Karpas-422 (cell line): ENCODE results near the gene CSF1. TPM values are rescaled to one million over a fixed set of nuclear protein-coding genes. Genes with fewer than 3 reads are reported as not detected.

Source experiments
- DNase-seq: peaks from one replicate; pipeline ENCODE4 v3.0.0-alpha.2; 2015
- H2AFZ ChIP-seq: fragments of 200-600 bp; sonication (generic); 2 replicates; pipeline ENCODE4 v1.6.1; 2014; ENCODE audit warnings: antibody characterized with exemption, low read length, mixed read lengths
- H3K27ac ChIP-seq: fragments of 200-600 bp; sonication (generic); 2 replicates; pipeline ENCODE4 v1.5.1; 2014; ENCODE audit warnings: mild to moderate bottlenecking, low read length, moderate library complexity
- H3K27me3 ChIP-seq: fragments of 200-600 bp; sonication (generic); 2 replicates; pipeline ENCODE4 v1.6.1; 2014; ENCODE audit warnings: low read length, mixed read lengths
- H3K36me3 ChIP-seq: fragments of 200-600 bp; sonication (generic); 2 replicates; pipeline ENCODE4 v1.6.1; 2014; ENCODE audit warnings: low read length, mixed read lengths; ENCODE audit not compliant: insufficient read depth
- H3K4me1 ChIP-seq: fragments of 200-600 bp; sonication (generic); 2 replicates; pipeline ENCODE4 v1.6.1; 2014; ENCODE audit warnings: mild to moderate bottlenecking, low read length, mixed read lengths
- H3K4me2 ChIP-seq: fragments of 200-600 bp; sonication (generic); 2 replicates; pipeline ENCODE4 v1.6.1; 2014; ENCODE audit warnings: low read length, low read depth, mild to moderate bottlenecking; ENCODE audit not compliant: poor library complexity, severe bottlenecking
- H3K4me3 ChIP-seq: fragments of 200-600 bp; sonication (generic); 2 replicates; pipeline ENCODE4 v1.5.1; 2014; ENCODE audit warnings: mild to moderate bottlenecking, antibody characterized with exemption, low read length, mixed read lengths
- H3K79me2 ChIP-seq: fragments of 200-600 bp; sonication (generic); 2 replicates; pipeline ENCODE4 v1.6.1; 2014; ENCODE audit warnings: mild to moderate bottlenecking, low read length, mixed read lengths
- H3K9ac ChIP-seq: fragments of 200-600 bp; sonication (generic); 2 replicates; pipeline ENCODE4 v1.6.0; 2014; ENCODE audit warnings: low read length
- H3K9me2 ChIP-seq: fragments of 200-600 bp; sonication (generic), shearing (Covaris generic); replicated peaks from 2 replicates; pipeline ENCODE4 v1.6.0; 2014; ENCODE audit warnings: mild to moderate bottlenecking, low read length, moderate library complexity; ENCODE audit not compliant: insufficient read depth
- H3K9me3 ChIP-seq: fragments of 300-700, 200-600 bp; sonication (generic); 2 replicates; pipeline ENCODE4 v1.6.1; 2014; ENCODE audit warnings: low read length, mixed read lengths
- H4K20me1 ChIP-seq: fragments of 200-600 bp; sonication (generic); 2 replicates; pipeline ENCODE4 v1.6.1; 2014; ENCODE audit warnings: mild to moderate bottlenecking, antibody characterized with exemption, low read length, low read depth; ENCODE audit not compliant: insufficient read depth
- total RNA-seq: library from RNA; depleted of rRNA; stranded (reverse); fragments of >200 nt; shearing (Covaris generic); gene quantifications from 2 replicates; pipeline ENCODE4 v1.2.3, GENCODE V29; 2014; ENCODE audit warnings: low replicate concordance

Gene CSF1
- total RNA-seq, 1 experiment from 2014 or later = 0.07 TPM

DNA sequence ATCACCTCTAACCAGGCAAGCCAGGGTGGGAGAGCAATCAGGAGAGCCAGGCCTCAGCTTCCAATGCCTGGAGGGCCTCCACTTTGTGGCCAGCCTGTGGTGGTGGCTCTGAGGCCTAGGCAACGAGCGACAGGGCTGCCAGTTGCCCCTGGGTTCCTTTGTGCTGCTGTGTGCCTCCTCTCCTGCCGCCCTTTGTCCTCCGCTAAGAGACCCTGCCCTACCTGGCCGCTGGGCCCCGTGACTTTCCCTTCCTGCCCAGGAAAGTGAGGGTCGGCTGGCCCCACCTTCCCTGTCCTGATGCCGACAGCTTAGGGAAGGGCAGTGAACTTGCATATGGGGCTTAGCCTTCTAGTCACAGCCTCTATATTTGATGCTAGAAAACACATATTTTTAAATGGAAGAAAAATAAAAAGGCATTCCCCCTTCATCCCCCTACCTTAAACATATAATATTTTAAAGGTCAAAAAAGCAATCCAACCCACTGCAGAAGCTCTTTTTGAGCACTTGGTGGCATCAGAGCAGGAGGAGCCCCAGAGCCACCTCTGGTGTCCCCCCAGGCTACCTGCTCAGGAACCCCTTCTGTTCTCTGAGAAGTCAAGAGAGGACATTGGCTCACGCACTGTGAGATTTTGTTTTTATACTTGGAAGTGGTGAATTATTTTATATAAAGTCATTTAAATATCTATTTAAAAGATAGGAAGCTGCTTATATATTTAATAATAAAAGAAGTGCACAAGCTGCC is 19.8 kb downstream of the CSF1 start:
- Histone ChIP-seq H3K9me2 (no peaks in the 10 kb centered on the region), H2AFZ (no peak overlapping the region), H3K27me3 (no peaks in the 10 kb centered on the region), H3K4me2 (no peak overlapping the region), H3K79me2 (no peaks in the 10 kb centered on the region), H4K20me1 (no peaks in the 10 kb centered on the region), H3K9ac (no peak overlapping the region), H3K4me3 (no peak overlapping the region), H3K9me3 (no peaks in the 10 kb centered on the region), H3K27ac (no peak overlapping the region), H3K4me1 (no peaks in the 10 kb centered on the region), H3K36me3 (no peaks in the 10 kb centered on the region)
- DNase-seq = no peak

DNA sequence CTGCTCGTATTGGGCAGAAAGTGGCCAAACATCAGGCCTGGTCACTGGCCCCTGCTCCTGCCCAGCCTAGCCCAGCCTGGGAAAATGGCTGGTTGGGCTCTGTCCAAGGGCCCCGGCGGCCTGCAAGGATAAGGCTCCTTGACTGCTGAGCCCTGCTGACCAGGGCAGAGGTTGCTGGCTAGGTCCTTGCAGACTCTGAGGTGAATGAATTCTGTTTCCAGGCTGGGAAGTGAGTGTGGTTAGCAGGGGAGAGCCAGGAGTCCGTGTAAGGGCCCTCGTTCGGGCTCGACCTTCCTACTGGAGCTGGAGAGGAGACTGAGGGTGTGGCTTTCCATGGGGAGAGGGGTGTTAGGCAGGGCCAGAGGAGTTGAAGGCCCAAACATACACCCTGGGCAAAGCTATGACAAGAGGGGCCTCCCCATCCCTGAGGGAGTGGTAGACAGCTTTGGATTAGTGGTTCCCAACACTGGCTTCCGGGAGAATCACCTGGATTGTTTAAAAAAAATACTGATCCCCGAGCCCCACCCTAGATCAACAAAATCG is 20.6 kb downstream of the CSF1 start:
- no peaks in the 10 kb centered on the region for H3K36me3 ChIP-seq
- H3K9ac ChIP-seq = no peak overlapping the region
- no peak overlapping the region for H3K4me2 ChIP-seq
- no peaks in the 10 kb centered on the region for H3K9me2 ChIP-seq
- no peaks in the 10 kb centered on the region for H3K9me3 ChIP-seq
- H4K20me1 ChIP-seq = no peaks in the 10 kb centered on the region
- no peak overlapping the region for H2AFZ ChIP-seq
- no peaks in the 10 kb centered on the region for H3K27me3 ChIP-seq
- no peaks in the 10 kb centered on the region for H3K4me1 ChIP-seq
- no peaks in the 10 kb centered on the region for H3K79me2 ChIP-seq
- DNase-seq = no peak
- no peak overlapping the region for H3K27ac ChIP-seq
- no peak overlapping the region for H3K4me3 ChIP-seq

DNA sequence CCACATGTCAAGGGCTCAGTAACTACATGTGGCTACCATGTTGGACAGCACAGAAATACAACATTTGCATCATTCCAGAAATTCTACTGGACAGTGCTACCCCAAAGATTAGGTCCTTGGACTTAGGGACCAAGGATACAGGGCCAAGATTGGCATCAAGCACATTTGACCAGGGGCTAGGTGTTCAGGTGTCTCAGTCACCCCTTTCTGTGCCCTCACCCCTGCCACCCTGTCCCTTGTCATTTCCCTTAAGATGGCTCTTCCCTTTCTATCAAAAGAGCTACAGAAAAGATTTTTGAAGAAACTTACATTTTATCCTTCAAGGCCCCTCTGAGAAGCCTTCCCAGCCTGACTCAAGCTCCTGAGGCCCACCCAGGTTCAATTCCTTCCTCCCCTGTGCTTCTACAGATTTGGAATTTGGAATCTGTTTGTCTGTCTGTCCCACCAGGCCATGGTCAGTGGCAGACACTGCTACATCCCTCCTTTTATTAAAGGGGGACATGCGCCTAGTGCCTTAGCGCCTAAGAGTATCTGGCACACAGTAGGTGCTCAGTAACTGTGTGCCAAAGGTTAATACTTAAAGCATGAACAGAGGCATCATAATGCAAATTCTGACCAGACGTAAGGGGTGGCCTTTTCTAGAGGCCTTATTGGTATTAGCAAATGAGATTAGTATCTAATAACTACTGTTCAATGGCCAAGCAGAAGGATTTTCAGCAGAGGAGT is 21.4 kb downstream of the CSF1 start:
- no peaks in the 10 kb centered on the region for H3K79me2 ChIP-seq
- H2AFZ ChIP-seq = no peak overlapping the region
- DNase-seq = no peak
- H3K9me2 ChIP-seq = no peaks in the 10 kb centered on the region
- H3K4me2 ChIP-seq = no peak overlapping the region
- no peaks in the 10 kb centered on the region for H3K36me3 ChIP-seq
- H3K27ac ChIP-seq = no peak overlapping the region
- H3K27me3 ChIP-seq = no peaks in the 10 kb centered on the region
- H3K4me1 ChIP-seq = no peaks in the 10 kb centered on the region
- H3K9me3 ChIP-seq = no peaks in the 10 kb centered on the region
- no peak overlapping the region for H3K9ac ChIP-seq
- H3K4me3 ChIP-seq = no peak overlapping the region
- H4K20me1 ChIP-seq = no peaks in the 10 kb centered on the region

DNA sequence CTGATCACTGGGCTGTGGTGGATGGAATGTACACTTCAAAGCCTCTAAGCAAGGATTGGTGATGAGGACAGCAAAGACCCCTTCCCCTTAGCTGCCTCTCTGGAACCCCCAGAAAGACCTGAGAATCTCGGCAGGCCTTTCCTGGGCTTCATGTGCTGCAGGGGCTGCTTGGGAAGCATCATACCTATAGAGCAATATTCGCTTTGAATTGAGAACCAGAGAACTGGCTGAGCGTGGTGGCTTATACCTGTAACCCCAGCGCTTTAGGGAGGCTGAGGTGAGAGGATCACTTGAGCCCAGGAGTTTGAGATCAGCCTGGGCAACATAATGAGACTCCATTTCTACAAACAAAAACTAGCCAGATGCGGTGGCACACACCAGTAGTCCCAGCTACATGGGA is 22.0 kb downstream of the CSF1 start:
- no peaks in the 10 kb centered on the region for H3K36me3 ChIP-seq
- no peaks in the 10 kb centered on the region for H3K79me2 ChIP-seq
- H3K4me1 ChIP-seq = no peaks in the 10 kb centered on the region
- H3K9me3 ChIP-seq = peaks cover 2% of the 10 kb centered on the region; the same call in 1 of the 2 replicates
- no peak overlapping the region for H2AFZ ChIP-seq
- no peaks in the 10 kb centered on the region for H4K20me1 ChIP-seq
- H3K4me3 ChIP-seq = no peak overlapping the region
- no peak overlapping the region for H3K9ac ChIP-seq
- no peak overlapping the region for H3K4me2 ChIP-seq
- no peak overlapping the region for H3K27ac ChIP-seq
- no peaks in the 10 kb centered on the region for H3K27me3 ChIP-seq
- no peaks in the 10 kb centered on the region for H3K9me2 ChIP-seq
- no peak for DNase-seq

DNA sequence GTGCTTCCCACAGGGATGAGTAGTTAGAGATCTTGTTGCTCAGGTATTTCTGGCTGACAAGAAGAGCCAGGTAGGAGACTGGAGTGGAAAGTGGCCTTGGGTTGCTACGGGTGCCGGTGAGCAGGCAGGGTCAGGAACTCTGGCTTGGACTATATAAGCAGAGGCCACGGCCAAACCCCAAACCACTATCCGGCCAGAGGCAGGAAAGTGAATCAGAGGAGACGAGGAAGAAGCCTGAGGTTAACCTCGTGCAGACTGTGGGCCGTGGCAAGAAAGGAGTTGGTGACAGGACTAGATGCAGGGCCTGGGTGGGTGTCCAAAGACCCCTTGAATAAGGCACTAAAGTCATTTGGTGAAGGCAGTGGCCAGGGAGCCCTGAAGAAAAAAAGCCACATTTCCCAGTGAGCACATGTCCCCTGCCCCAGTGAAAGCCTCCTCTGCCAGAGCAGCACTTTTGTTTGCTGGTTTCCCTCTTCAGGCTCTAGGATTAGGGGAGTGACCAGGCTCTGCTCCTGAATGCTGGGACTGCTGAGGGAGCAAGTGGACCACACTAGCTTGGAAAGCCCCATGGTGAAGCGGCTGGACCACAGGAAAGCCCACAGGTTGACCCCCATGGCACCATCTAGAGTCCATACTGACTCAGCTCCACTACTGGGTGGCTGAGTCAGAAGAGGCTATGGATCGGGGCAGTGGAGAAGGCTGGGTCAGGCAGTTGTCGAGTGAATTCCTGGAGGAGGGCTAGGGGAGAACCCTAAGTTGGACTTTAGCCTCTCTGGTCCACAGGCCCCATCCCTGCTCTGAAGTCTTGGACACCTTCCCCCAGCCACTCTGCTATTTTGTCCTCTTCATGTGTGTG is 23.4 kb downstream of the CSF1 start:
- DNase-seq = no peak
- Histone ChIP-seq H3K27ac (no peak overlapping the region), H3K4me2 (no peak overlapping the region), H4K20me1 (no peaks in the 10 kb centered on the region), H3K4me1 (no peaks in the 10 kb centered on the region), H3K9me3 (peaks cover 3% of the 10 kb centered on the region; the same call in 1 of the 2 replicates), H3K9ac (no peak overlapping the region), H3K36me3 (no peaks in the 10 kb centered on the region), H3K79me2 (no peaks in the 10 kb centered on the region), H2AFZ (no peak overlapping the region), H3K27me3 (no peaks in the 10 kb centered on the region), H3K4me3 (no peak overlapping the region), H3K9me2 (no peaks in the 10 kb centered on the region)

DNA sequence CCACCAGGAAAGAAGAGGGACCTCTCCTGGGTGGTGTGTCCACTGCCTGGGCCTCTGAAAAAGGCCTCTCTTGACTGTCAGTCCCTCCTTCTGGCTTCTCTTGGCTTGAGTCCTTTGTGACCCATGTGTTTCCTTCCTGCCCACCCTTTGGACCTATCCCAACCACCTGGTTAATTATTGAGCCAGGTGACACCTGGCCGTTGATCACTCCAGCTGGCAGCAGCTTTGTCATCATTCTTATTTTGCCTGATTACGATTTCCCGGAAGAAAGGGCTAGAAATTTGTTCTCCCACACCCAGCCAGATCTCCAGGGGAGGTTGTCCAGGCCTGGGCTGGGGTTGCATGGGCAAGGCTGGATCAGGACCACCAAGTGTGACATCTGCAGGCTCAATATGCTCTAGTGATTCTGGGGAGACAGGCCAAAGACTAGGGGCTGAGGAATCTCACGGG is 24.8 kb downstream of the CSF1 start:
- no peak for DNase-seq
- Histone ChIP-seq H3K4me2 (no peak overlapping the region), H3K9ac (no peak overlapping the region), H3K79me2 (no peaks in the 10 kb centered on the region), H3K9me2 (no peaks in the 10 kb centered on the region), H3K27ac (no peak overlapping the region), H4K20me1 (no peaks in the 10 kb centered on the region), H2AFZ (no peak overlapping the region), H3K4me1 (no peaks in the 10 kb centered on the region), H3K27me3 (no peaks in the 10 kb centered on the region), H3K9me3 (peaks cover 3% of the 10 kb centered on the region; the same call in 1 of the 2 replicates), H3K36me3 (no peaks in the 10 kb centered on the region), H3K4me3 (no peak overlapping the region)

DNA sequence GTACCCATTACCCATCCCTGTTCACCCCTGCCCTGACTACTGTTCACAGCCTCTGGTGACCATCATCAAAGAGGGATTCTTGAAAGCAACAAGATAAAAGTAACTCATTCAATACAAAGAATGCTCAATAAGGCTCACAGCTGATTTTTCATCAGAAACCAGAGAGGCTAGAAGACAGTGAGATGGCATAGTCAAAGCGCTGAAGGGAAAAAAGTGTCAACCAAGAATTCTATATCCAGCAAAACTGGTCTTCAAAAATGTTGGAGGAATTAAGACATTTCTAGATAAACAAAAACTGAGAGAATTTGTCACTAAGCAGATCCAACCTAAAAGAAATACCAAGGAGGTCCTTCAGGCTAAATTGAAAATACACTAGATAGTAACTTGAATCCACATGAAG is 27.1 kb downstream of the CSF1 start:
- Histone ChIP-seq H3K27ac (no peak overlapping the region), H2AFZ (no peak overlapping the region), H3K36me3 (no peaks in the 10 kb centered on the region), H3K79me2 (no peaks in the 10 kb centered on the region), H3K4me3 (no peak overlapping the region), H3K9ac (no peak overlapping the region), H3K4me2 (no peak overlapping the region), H4K20me1 (no peaks in the 10 kb centered on the region), H3K4me1 (no peaks in the 10 kb centered on the region), H3K9me2 (no peaks in the 10 kb centered on the region), H3K9me3 (peaks cover 3% of the 10 kb centered on the region; the same call in 1 of the 2 replicates), H3K27me3 (no peaks in the 10 kb centered on the region)
- DNase-seq = no peak

DNA sequence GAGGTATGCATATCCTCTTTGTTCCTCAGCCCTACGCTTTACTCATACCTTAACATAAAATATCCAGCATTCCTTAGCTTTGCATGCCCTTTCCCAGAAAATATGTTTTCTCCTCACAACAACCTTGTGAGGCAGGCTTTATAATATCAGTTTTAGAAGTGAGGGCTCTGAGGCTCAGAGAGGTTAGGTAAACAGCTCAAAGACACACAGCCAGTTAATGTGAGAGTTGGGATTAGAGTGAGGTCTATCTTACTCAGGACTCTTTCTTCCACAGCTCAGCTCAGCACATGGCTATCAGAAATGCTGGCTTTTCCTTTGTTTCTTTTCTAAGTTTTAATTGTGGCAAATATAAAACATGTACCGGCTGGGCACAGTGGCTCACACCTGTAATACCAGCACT is 27.9 kb downstream of the CSF1 start:
- Histone ChIP-seq H3K27me3 (no peaks in the 10 kb centered on the region), H3K4me3 (no peak overlapping the region), H3K4me1 (no peaks in the 10 kb centered on the region), H3K9me3 (peaks cover 3% of the 10 kb centered on the region; the same call in 1 of the 2 replicates), H3K36me3 (no peaks in the 10 kb centered on the region), H2AFZ (no peak overlapping the region), H3K9ac (no peak overlapping the region), H3K79me2 (no peaks in the 10 kb centered on the region), H3K4me2 (no peak overlapping the region), H4K20me1 (no peaks in the 10 kb centered on the region), H3K9me2 (no peaks in the 10 kb centered on the region), H3K27ac (no peak overlapping the region)
- DNase-seq = no peak
